Measurements from ENCODE around the gene CAMK1D.

Gene CAMK1D

DNA sequence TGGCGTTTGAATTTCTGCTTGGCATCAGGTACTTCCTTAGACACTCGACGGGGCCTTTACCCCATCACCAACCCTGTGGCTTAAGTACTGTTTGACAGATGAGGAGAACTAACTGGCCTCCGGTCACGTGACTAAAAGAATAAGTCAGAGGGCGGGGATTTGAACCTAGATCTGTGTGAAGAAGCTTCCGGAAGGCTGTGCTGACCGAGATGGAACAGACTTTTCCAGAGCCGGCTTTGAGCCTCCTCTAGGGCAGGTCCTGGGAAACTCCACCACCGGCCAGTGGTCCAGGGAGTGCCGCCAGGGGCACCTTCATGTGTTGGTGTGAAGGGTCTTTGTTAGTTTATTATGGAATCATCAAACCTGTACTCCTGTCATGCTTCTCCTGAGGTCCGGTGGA, 26.9 kb downstream of the CAMK1D start:
- DNase-seq, result no peak

DNA sequence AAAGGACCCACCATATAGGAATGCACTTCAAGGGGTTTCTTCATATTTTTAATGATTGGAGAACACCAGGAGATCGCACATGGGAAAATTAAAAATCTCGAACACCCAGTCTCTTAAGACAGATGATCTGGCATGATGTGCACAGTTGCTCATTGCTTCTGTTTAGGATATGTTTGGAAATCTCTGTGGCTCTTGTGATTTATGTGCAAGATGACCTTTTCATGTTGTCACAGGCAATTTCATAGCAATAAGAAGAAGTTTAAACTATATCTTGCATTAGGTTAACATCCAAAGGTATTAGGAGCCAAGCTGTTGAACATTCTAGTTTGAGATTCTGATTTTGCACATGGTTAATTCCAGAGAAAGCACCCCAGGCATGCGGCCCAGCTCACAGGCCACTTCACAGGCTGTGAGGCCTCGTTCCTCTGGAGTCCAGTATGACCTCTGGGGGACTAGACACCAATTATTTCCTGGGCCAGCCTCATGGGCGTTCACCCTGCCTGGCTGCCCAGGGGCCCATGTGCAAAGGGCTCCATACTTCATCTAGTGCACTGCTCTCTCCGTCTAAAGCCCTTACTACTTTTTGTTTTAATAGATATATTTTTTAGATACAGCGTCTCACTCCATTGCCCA, 28.4 kb downstream of the CAMK1D start:
- DNase-seq, result no peak

- DNase-seq, result no peak
Measured at GRCh38 chr10:12380999-12381398, 31.7 kb downstream of the CAMK1D start.

DNA sequence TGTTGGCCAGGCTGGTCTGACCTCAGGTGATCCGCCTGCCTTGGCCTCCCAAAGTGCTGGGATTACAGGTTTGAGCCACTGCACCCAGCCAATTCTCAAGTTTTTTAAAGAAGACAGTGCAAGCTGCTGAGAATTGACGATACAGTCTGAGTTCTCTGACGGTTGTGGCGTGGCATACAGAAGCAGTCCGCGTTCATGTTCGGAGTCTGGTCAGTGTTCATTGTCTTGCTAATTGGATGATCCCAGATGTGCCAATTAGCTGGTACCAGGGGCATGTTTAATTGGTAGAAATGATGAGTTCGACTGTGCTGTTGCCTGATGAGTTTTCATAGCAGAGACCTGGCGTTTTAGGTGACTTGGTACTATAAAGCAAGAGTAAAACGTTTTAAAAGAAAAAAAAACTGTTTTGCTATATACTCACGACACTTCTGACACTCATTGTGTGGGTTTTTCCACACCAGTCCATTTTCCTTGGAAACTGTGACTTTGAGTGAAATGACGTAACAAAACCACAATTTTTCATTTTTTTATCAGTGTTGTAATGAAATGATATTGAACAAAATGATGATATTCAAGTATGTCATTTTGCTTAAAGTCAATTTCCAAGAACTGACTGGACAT, 32.3 kb downstream of the CAMK1D start:
- no peak for DNase-seq

DNA sequence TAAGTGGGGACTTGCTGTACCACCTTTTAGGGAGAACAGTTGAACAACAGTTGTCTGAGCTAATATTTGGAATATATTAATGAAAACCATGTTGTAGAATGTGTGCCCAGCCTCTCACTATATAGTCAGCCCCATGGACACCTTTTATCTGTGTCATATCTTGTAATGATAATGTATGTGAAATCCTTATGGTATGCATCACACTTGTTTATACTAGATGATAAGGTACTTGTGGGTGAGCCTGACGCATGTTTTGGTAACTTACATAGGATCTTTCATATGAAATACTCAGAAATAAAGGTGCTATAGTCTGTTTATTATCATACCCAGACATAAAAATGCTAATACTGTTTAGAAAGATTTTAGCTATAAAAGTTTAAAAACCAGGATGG, 32.8 kb downstream of the CAMK1D start:
- no peak for DNase-seq

- DNase-seq, result no peak
Measured at GRCh38 chr10:12382956-12383531, 33.7 kb downstream of the CAMK1D start.

GRCh38 chr10:12384906-12385305, 35.6 kb downstream of the CAMK1D start:
- DNase-seq, result no peak

DNA sequence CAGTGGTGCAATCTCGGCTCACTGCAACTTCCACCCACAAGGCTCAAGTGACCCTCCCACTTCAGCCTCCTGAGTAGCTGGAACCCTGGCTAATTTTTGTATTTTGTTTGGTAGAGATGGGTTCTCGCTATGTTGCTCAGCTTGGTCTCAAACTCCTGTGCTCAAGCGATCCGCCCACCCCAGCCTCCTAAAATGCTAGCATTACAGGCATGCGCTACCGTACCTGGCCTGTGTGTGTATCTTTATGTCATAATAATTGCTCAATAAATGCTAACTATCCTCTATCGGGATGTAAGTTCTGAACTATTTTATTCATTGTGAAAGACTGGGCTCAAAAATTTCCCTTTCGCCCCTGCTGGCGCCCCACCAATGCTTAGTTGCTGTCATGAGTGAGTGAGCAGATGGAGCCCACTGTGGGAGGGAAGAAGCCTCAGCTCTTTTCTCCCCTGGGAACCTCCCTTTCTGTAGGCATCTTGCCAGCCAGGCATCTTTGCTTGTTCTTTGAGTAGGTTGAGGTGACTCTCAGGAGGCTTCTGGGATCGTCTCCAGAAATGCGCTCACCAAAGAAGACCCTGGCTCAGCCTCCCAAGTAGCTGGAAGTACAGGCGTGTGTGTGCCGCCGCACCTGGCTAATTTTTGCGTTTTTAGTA, 38.3 kb downstream of the CAMK1D start:
- no peak for DNase-seq

GRCh38 chr10:12388671-12389070, 39.3 kb downstream of the CAMK1D start:
- peak; percentile 25 for DNase-seq

DNA sequence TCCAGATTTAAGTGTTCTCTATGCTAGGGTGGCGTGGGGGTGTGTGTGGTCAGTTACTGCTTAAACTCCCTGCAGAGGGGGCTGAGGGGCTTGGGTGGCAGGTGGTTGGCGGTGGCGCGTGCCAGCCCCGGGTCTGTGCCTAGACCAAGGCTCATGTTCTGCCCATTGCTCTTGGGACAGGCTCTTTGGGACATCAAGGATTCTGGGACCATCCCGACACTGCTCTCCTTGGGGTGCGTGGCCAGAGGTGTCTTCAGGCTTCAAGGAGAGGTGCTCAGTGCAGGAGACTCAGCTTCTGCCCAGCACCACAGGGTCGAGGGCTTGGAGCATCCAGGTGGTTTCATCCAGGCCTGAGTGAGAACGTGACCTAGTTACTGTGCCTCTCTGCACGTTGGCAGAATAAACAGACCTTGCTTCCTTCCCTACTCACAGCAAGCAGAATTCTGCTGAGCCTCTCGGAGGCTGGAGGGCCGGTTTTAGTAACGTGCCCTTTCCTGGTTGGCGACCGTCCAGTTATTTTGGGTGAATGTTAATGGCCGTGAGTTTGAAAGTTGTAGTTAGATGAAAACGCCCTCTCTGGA, 39.9 kb downstream of the CAMK1D start:
- DNase-seq, result peak; percentile 88

DNA sequence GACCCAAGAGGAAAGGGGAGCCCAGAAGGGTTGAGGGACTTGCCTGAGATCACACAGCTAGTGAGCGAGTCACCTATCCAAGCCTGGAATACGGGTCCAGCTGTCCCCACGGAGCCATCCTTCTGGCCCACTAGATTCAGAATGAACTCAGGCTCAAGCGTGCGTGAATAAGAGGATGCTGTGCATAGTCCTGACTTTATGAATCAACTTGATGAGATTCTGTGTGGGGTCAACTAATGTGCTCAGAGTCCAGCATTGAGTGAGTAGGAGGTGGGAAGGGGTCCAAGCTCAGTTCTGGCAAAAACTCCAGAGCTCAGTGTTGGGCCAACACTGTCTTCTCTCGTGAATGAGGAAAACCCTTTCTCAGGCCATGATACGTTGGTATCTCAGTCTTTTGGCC, 41.4 kb downstream of the CAMK1D start:
- DNase-seq, result no peak

- DNase-seq, result no peak
Measured at GRCh38 chr10:12391206-12391605, 41.9 kb downstream of the CAMK1D start.

DNA sequence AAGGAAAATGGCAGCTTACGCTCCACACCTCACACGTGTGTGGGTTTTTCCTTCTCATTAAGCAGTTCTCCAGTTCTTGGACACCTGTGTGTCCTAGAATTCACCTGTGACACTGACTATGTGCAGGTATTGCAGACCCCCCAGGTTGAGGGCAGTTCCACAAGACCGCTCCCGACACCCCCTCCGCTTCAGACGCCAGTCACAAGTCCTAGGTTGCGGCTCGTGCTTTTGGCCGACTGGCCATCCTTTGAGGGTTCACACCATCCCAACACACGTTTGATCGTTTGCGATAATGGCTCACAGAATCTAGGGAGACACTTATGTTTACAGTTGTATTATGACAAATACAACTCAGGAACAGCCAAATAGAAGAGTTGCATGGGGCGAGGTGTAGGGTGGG, 44.5 kb downstream of the CAMK1D start:
- no peak for DNase-seq

DNA sequence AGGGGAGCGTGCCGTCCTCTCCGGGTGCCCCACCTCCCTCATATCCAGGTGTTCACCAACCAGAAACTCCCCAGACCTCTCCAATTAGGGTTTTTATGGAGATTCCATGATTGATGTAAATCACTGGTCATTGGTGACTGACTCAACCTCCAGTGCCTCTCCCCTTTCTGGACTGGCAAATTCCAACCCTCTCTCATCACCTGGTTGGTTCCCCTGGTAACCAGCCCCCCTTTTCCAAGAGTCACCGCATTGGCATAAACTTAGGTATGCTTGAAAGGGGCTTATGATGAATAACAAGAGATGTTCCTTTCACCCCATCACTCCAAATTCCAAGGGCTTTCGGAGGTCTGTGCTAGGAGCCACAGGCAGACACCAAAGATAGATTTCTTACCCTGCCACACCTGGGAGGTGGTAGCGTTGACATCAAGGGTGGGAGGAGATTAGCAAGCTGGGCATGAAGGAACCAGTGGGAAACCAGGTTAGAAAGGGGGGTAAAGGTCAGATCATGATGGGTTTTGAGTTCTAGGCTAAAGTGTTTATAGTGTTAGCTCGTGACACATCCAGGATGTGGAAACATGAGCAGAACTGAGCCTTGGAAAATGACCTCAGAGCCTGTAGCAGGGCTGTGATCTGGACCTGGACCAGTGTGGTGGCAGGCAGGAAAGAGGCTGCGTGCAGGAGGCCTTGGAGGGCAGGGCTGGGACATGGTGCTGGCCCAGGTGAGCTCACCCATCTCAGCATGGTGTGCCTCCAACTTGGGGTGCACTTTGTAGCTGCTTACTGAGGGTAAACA, 45.1 kb downstream of the CAMK1D start:
- DNase-seq, result peak; percentile 40

DNA sequence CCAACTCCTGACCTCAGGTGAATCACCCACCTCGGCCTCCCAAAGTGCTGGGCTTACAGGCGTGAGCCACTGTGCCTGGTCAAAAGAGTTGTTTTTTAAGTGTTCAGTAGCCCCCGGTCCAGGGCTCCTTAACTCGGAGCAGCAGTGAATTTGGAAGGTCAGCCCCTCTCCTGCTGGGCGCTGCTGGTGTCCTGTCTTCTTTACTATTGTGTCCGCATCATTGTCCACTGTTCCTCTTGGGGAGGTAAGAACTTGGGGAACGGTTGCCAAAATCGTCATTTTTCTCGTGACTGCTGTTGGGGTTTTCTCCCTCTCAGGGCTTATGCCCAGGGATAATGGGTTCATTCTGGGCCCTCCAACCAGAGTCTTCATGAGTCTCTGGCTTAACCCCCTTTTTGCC, 46.7 kb downstream of the CAMK1D start:
- DNase-seq, result no peak

DNA sequence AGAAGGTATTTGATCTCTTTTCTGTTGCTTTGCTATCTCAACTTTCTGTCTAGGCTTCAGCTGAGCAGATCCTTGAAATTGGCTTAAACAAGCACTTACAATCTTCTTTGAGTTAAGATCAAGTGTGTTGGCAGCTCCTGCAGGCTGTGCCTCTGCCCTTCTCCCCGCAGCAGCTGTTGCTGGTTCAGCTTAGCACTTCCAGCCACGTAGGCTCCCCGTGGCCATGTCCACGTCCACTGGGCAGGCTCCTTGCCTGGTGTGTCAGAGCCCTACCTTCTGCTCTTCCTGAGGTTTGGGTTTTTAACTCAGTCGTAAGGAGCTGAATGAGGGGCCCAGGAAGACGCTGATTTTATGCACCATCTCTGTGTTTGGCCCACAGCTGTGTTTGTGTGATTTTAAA, 47.2 kb downstream of the CAMK1D start:
- no peak for DNase-seq

- DNase-seq, result no peak
Measured at GRCh38 chr10:12397147-12397896, 48.0 kb downstream of the CAMK1D start.

DNA sequence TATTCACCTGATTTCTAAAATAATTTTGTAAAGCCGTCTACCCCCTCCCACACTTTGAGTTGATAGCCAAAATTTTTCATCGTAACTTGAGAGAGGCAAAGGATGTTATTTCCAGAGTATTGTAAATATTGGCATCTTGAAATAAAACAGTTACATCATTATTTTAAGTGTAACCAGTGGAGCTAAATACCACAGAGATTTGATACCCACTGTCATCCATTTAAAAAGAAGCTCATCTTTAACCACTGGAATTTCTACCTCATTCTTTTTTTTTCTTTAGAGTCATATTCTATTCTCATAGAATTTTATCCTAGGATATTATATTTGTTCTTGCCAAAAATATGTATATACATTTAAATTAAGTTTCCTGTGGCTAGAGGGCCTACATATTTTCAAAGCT, 48.6 kb downstream of the CAMK1D start:
- DNase-seq, result no peak

DNA sequence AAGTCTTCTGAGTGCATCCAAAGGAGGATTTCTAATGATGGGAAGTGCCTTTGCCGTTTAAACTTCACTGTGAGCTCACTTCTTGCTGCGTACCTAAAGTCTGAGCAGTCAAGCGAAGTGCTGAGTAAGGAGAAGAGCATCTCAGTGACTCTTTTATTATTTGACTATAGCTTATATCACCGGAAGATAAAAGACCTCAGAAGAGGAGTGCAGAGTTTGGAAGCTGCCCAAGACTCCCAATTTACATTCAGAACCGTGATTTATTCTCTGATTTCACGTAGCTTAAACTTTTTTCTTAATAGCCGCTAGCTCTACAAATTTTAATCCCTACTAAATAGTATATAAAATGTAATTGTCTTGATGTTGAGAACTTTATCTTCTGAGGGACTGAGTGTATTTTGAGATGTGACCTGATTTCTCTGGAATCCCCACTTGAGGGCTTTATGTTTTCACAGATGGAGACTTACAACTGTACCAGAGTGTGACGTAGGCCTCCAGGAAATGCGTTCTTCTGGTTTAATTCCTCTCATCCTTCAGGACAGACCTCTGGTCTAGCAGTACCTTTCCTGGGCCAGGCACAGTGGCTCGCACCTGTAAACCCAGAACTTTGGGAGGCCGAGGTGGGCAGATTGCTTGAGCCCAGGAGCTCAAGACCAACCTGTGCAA, 51.1 kb downstream of the CAMK1D start:
- no peak for DNase-seq

DNA sequence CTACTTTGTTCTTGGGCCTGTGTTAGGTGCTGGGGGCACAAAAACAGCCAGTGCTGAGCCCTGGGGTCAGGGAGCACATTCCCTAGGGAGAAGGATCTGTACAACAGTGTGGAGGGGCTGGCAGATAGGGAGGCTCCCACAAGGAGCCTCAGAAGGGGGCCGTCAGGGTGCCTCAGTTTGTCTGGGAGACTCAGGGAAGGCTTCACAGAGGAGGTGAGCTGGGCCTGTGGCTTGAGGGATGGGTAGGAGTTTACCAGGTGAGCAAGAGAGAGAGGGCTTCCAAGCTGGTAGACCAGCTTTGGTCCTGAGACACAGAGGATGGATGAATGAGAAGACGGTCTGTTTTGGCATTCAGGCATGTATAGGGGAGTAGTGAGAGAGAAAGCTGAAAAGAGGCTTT, 52.1 kb downstream of the CAMK1D start:
- no peak for DNase-seq

GRCh38 chr10:12403119-12403518, 53.8 kb downstream of the CAMK1D start:
- no peak for DNase-seq
